IMR-90 (cell line): ENCODE data around the gene MAFG. TPM values are rescaled to one million over a fixed set of nuclear protein-coding genes. Genes with fewer than 3 reads are reported as not detected.

ENCODE experiments used
- ATAC-seq: fragments of 200-7000 bp; cut with Tn5 transposase; 2 replicates; pipeline ENCODE4 v1.9.1; 2020; ENCODE audit warnings: low read depth, mild to moderate bottlenecking, moderate library complexity
- BruUV-seq: library from RNA; stranded (reverse); fragments of 400-500 nt; replicated peaks from 2 replicates; lab custom pipeline; 2021; lab: Mats Ljungman, UMichigan
- CTCF ChIA-PET: fragments of 300-600 bp; formaldehyde crosslinking; extraction: SDS; loops from one replicate; lab custom pipeline; 2021; ENCODE audit warnings: antibody characterized with exemption; lab: Yijun Ruan, JAX
- POLR2A ChIA-PET: fragments of 300-600 bp; sonication (Branson Sonifier 250); formaldehyde crosslinking; loops from one replicate; lab custom pipeline; 2022; ENCODE audit warnings: antibody characterized with exemption; ENCODE audit not compliant: unreplicated experiment; lab: Charles Lee
- DNase-seq: peaks from one replicate; pipeline ENCODE4 v3.0.0; 2013
- H2AFZ ChIP-seq: replicated peaks from 2 replicates; pipeline ENCODE3; 2013; ENCODE audit warnings: low read length, mild to moderate bottlenecking; ENCODE audit not compliant: poor library complexity
- H2AK5ac ChIP-seq: 2 replicates; pipeline ENCODE4 v1.6.1; 2013; ENCODE audit warnings: low read depth, low read length, inconsistent platforms
- H2AK9ac ChIP-seq: replicated peaks from 2 replicates; pipeline ENCODE3; 2013; ENCODE audit warnings: mild to moderate bottlenecking, low read depth, low read length, moderate library complexity; ENCODE audit not compliant: poor library complexity
- H2BK120ac ChIP-seq: 2 replicates; pipeline ENCODE4 v1.6.1; 2013; ENCODE audit warnings: low read depth, low read length, inconsistent platforms
- H2BK15ac ChIP-seq: 3 replicates; pipeline ENCODE4 v1.6.1; 2013; ENCODE audit warnings: low read depth, low read length, inconsistent platforms
- H2BK20ac ChIP-seq: 2 replicates; pipeline ENCODE4 v1.6.1; 2013; ENCODE audit warnings: low read depth, mild to moderate bottlenecking, inconsistent platforms, low read length, moderate library complexity
- H2BK5ac ChIP-seq: 2 replicates; pipeline ENCODE4 v1.6.1; 2013; ENCODE audit warnings: mild to moderate bottlenecking, low read depth, low read length, inconsistent platforms; ENCODE audit not compliant: poor library complexity, severe bottlenecking
- H3K14ac ChIP-seq: replicated peaks from 2 replicates; pipeline ENCODE4 v1.6.1; 2013; ENCODE audit warnings: low read depth, low read length, inconsistent platforms
- H3K18ac ChIP-seq: 2 replicates; pipeline ENCODE4 v1.6.1; 2013; ENCODE audit warnings: low read depth, low read length, control low read depth
- H3K23ac ChIP-seq: 2 replicates; pipeline ENCODE4 v1.6.1; 2013; ENCODE audit warnings: low read depth, low read length, inconsistent platforms
- H3K27ac ChIP-seq: 2 replicates; pipeline ENCODE4 v1.5.1; 2013; ENCODE audit warnings: mild to moderate bottlenecking, control low read depth, low read length; ENCODE audit not compliant: insufficient read depth
- H3K27me3 ChIP-seq: 2 replicates; pipeline ENCODE4 v1.6.1; 2013; ENCODE audit warnings: low read length; ENCODE audit not compliant: control insufficient read depth, insufficient read depth
- H3K36me3 ChIP-seq: 2 replicates; pipeline ENCODE4 v1.6.1; 2013; ENCODE audit warnings: low read length, mixed read lengths; ENCODE audit not compliant: control insufficient read depth, insufficient read depth
- H3K4ac ChIP-seq: 2 replicates; pipeline ENCODE4 v1.6.1; 2013; ENCODE audit warnings: low read depth, low read length, inconsistent platforms
- H3K4me1 ChIP-seq: 2 replicates; pipeline ENCODE4 v1.6.1; 2013; ENCODE audit warnings: low read length, mixed read lengths; ENCODE audit not compliant: control insufficient read depth, insufficient read depth
- H3K4me2 ChIP-seq: 2 replicates; pipeline ENCODE4 v1.6.1; 2013; ENCODE audit warnings: low read depth, mild to moderate bottlenecking, control low read depth, low read length, moderate library complexity
- H3K4me3 ChIP-seq: 2 replicates; pipeline ENCODE4 v1.5.1; 2013; ENCODE audit warnings: low read depth, mild to moderate bottlenecking, control low read depth, low read length, moderate library complexity; ENCODE audit not compliant: insufficient read depth
- H3K56ac ChIP-seq: 2 replicates; pipeline ENCODE4 v1.6.1; 2013; ENCODE audit warnings: low read length, inconsistent platforms; ENCODE audit not compliant: insufficient read depth; ENCODE audit errors: extremely low read depth
- H3K79me1 ChIP-seq, 2 experiments: 2 replicates each; pipeline ENCODE4 v1.6.1; 2013; ENCODE audit warnings: low read length in 2 of 2, inconsistent platforms in 1 of 2, low read depth in 1 of 2
- H3K9ac ChIP-seq: 2 replicates; pipeline ENCODE4 v1.6.1; 2013; ENCODE audit warnings: low read depth, low read length, control low read depth
- H3K9me1 ChIP-seq: 2 replicates; pipeline ENCODE4 v1.6.1; 2013; ENCODE audit warnings: low read length, inconsistent platforms; ENCODE audit not compliant: insufficient read depth
- H3K9me3 ChIP-seq: 2 replicates; pipeline ENCODE4 v1.6.1; 2013; ENCODE audit warnings: low read length; ENCODE audit not compliant: control insufficient read depth, insufficient read depth
- H4K20me1 ChIP-seq: 2 replicates; pipeline ENCODE4 v1.6.1; 2013; ENCODE audit warnings: low read length, inconsistent platforms; ENCODE audit not compliant: insufficient read depth
- H4K5ac ChIP-seq: 2 replicates; pipeline ENCODE4 v1.6.1; 2013; ENCODE audit warnings: mild to moderate bottlenecking, low read depth, low read length, control low read depth
- H4K8ac ChIP-seq, 2 experiments: 2 replicates each; pipeline ENCODE4 v1.6.1; 2013; ENCODE audit warnings: low read depth in 2 of 2, low read length in 2 of 2, control low read depth in 1 of 2, inconsistent platforms in 1 of 2
- H4K91ac ChIP-seq: 2 replicates; pipeline ENCODE4 v1.6.1; 2013; ENCODE audit warnings: low read depth, low read length, inconsistent platforms; ENCODE audit not compliant: insufficient read depth
- CHD1 ChIP-seq: IDR thresholded peaks from 2 replicates; pipeline ENCODE4 v1.6.1; 2012; ENCODE audit warnings: low read depth, low read length, improper control_type of control experiment
- FOS ChIP-seq: fragments of 150-350 bp; IDR thresholded peaks from 2 replicates; pipeline ENCODE4 v1.6.1; 2016; ENCODE audit warnings: low read depth, low read length
- MXI1 ChIP-seq: IDR thresholded peaks from 2 replicates; pipeline ENCODE4 v1.6.1; 2012; ENCODE audit warnings: low read depth, mild to moderate bottlenecking, low read length, moderate library complexity, borderline replicate concordance
- POLR2A ChIP-seq: IDR thresholded peaks from 2 replicates; pipeline ENCODE4 v1.6.1; 2012; ENCODE audit warnings: mild to moderate bottlenecking, low read depth, low read length
- RFX5 ChIP-seq: IDR thresholded peaks from 2 replicates; pipeline ENCODE4 v1.8.0; 2012; ENCODE audit warnings: low read depth, mild to moderate bottlenecking, low read length, moderate library complexity
- SMC3 ChIP-seq: fragments of 150-350 bp; IDR thresholded peaks from 2 replicates; pipeline ENCODE4 v1.6.1; 2016; ENCODE audit warnings: low read depth, mild to moderate bottlenecking, antibody characterized with exemption, low read length, moderate library complexity
- WGBS, 2 experiments: methylation state at CpG; one replicate each; pipeline versions ENCODE4 v1.1.5 to v1.1.7; 2013; ENCODE audit warnings: missing lambda C conversion rate in 2 of 2; ENCODE audit not compliant: insufficient read length in 1 of 2; ENCODE audit errors: extremely low coverage in 2 of 2; 5-methylcytosine and 5-hydroxymethylcytosine counted together
- dilution Hi-C: fragments of 300-500 bp; cut with HindIII; formaldehyde crosslinking; loops from one replicate; pipeline ENCODE4 v1.14.3; 2018; ENCODE audit warnings: low sequenced_read_pairs; ENCODE audit not compliant: unreplicated experiment
- in situ Hi-C: fragments of 300-500 bp; cut with MboI; formaldehyde crosslinking; loops from 3 replicates; pipeline ENCODE4 v1.14.3; 2019; ENCODE audit warnings: low sequenced_read_pairs, inconsistent platforms, mixed read lengths
- intact Hi-C: fragments of 100-400 bp; cut with micrococcal nuclease; formaldehyde crosslinking; loops from 2 replicates; pipeline ENCODE4 v1.10.0; 2022
- polyA plus RNA-seq, 3 experiments: library from polyadenylated mRNA; depleted of rRNA; stranded (reverse); fragments of >200 nt; gene quantifications; 2 replicates each; pipeline ENCODE4 v1.2.3, GENCODE V29; 2012; ENCODE audit warnings: low replicate concordance in 1 of 3
- total RNA-seq: library from RNA; depleted of rRNA; stranded (reverse); fragments of >200 nt; gene quantifications from 2 replicates; pipeline ENCODE4 v1.2.3, GENCODE V29; 2012

Gene MAFG
- total and polyA plus RNA-seq, 2 of the 4 experiments (the other 2 are of a cell fraction) = 6.1 to 15.4 TPM

- Histone ChIP-seq H4K20me1 (no peaks in the 10 kb centered on the region), H3K27ac (no peak overlapping the region), H3K36me3 (no peaks in the 10 kb centered on the region), H2AK9ac (no peak overlapping the region), H3K18ac (no peak overlapping the region), H2BK5ac (no peak overlapping the region), H4K91ac (no peak overlapping the region), H3K4me1 (no peaks in the 10 kb centered on the region), H3K4me3 (no peak overlapping the region), H3K4me2 (no peak overlapping the region), H3K9me1 (no peaks in the 10 kb centered on the region), H3K14ac (no peak overlapping the region), H3K4ac (no peak overlapping the region), H3K9me3 (no peaks in the 10 kb centered on the region), H2AFZ (no peak overlapping the region), H3K23ac (no peak overlapping the region), H3K9ac (no peak overlapping the region), H4K8ac (no peak overlapping the region), H4K5ac (no peak overlapping the region), H2BK120ac (no peak overlapping the region), H3K56ac (no peak overlapping the region), H2BK20ac (no peak overlapping the region), H2BK15ac (no peak overlapping the region), H3K27me3 (peaks cover 31% of the 10 kb centered on the region), H3K79me1 (no peaks in the 10 kb centered on the region), H2AK5ac (no peak overlapping the region)
- POLR2A ChIA-PET = no interaction called here
- in situ Hi-C loops (no loop called here), dilution Hi-C loops (no loop called here), intact Hi-C loops (no loop called here)
- CTCF ChIA-PET = no interaction called here
- 81% methylated on average over 7 of the region's 13 CpGs; no CpG with 5 or more reads in 1 of the 2 experiments for WGBS, 2 experiments
- BruUV-seq = no TSS peak
- ATAC-seq (no peak), DNase-seq (no peak)
- TF ChIP-seq FOS = no peak
- no peak for TF ChIP-seq POLR2A
- no peak for TF ChIP-seq CHD1
- no peak for TF ChIP-seq MXI1
- no peak for TF ChIP-seq RFX5
- no peak for TF ChIP-seq SMC3
Observed at GRCh38 chr17:81955756-81956544, 28.4 kb upstream of the MAFG start.
